Fibroblast of skin of scalp (primary cell): ENCODE results near the gene GRB2.

Experiments
- DNase-seq: peaks from one replicate; pipeline ENCODE4 v3.0.0-alpha.2; 2013

The GRB2 gene

DNA sequence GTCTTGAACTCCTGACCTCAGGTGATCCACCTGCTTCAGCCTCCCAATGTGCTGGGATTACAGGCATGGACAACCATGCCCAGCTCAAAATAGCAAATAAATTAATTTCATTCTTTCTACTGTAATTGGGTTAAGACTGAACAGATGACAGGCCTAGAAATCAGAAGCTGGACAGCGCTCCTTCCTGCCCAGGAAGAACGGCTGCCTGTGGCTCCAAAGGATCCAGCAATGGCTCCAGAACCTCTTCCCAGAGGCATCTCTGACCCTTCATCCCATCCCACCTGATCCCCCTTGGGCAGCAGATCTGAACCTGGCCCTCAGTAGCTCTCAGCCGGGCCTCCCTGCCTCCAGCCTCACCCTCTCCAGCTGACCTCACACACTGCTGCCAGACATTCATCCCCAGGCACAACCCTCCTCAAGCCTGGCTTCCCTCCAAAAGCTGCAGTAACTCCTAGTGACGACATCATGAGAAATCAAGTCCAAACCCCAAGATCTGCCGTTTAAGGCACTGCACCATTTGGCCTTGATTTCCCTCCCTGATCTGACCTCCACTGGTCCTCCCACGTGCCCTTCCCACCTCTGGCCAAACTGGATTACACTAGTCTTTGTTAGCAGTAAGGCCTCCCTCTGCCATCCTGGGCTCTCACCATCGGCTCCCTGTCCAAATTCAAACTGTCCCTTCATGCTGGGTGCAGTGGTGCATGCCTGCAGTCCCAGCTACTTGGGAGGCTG, 131.3 kb downstream of the GRB2 start:
- DNase-seq = peak; percentile 49

DNA sequence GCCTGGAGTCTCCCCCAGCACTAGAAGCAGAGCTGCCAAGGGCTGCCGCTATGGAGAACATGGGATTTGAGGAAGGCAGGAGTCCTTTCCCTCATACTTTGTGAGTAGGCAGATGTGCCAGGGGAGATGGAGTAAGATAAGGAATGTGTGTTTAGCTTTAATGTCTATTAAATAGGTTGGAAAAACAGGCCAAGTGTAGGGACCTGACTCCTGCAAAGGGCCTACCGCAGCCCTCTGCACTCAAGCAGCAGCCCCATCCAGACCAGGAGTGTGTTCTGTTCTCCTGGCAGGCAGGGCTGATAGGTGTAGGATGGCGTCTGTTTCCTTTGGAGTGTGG, 132.7 kb downstream of the GRB2 start:
- no peak for DNase-seq

DNA sequence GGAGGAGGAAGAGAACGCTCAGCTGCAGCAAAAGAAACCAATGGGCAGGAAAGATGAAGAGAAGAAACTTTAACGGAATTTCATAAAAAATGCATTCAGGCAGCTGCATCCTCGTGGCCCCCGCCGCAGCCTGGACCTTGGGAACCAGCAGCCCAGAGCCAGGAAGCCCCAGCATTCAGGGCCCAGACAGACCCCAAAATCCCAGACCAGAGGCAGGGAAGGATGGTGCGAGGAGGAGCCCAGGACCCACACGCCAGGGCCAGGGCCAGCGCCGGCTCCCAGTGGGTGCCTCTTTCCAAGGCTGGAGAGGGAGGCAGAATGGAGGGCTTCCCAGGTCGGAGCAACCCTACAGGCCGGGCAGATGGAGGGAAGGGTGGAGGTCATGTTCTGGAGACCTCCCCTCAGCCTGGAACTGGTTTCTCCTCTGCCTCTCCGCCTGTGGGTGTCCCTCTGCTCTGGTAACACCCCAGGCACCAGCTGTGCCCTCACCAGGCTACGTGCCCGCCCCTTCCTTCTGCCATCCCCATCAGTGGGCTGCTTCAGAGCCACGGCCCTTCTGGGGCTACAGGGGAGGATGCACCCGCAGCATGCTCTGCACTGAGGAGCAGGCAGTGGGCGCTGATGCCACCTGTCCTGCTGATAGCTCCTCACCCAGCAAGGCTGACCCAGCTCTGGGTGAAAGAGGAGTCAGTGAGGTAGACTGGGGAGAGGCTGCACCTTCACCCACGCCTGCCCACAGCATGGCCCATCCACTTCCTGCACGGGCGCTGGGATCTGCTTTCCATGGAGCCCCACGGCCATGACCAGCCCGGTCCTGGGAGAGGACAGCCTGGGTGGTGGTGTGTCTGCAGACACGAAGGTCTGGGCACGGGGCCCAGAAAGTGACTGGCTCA, 133.3 kb downstream of the GRB2 start:
- peak; percentile 15 for DNase-seq

DNA sequence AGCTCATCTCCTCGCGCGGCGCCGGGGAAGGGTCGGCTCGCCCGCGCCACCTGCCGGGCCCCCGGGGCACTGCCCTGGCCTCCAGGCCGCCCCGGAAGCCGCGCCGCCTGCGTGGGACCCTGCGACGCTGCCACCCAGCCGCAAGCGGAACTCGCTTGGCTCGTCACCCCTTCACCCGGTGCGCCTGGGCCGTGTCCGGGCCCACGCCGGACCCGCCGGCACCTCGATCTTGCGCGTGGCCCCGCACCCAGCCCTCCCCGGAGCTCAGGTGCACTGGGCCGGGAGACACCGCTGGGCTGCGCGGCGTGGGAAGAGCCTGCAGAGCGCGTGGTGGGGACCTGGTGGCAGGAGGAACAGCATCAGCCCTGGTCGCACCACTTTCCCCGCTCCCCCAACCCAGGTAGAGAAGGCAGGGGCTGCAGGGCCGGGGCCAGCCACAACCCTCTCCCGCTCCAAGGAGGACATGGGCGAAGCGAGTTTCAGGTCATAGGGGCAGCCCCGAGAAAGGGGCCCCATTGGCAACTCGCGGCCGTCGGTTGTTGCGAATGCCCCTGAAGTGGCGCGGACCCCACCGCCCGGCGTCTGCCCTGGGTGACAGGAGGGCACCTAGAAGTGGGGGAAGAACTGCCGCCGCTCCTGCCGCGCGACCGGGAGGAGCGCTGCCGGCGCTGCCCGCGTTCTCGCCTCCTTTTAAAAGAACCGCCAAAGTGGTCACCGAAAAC, 134.1 kb downstream of the GRB2 start:
- peak; percentile 73 for DNase-seq

DNA sequence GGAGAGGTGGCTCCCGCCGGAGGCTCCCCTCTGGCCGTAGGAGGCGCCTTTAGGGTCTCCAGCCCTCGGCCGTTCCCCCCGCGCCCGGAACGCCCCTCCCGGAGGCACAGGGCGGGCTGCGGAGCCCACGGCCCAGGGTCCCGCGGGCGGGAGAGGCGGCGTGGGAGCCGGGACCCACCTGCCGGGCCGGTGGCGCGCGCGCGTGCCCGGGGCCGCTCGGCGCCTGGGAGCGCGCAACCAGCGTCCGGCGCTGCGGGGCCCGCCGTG, 134.6 kb downstream of the GRB2 start, which contains the start of gene MIF4GD:
TSS of gene MIF4GD (minus strand) at position 266 of the 267 bp plus-strand sequence. CDS start 1,036 bp downstream, outside the sequence.
- DNase-seq = no peak

DNA sequence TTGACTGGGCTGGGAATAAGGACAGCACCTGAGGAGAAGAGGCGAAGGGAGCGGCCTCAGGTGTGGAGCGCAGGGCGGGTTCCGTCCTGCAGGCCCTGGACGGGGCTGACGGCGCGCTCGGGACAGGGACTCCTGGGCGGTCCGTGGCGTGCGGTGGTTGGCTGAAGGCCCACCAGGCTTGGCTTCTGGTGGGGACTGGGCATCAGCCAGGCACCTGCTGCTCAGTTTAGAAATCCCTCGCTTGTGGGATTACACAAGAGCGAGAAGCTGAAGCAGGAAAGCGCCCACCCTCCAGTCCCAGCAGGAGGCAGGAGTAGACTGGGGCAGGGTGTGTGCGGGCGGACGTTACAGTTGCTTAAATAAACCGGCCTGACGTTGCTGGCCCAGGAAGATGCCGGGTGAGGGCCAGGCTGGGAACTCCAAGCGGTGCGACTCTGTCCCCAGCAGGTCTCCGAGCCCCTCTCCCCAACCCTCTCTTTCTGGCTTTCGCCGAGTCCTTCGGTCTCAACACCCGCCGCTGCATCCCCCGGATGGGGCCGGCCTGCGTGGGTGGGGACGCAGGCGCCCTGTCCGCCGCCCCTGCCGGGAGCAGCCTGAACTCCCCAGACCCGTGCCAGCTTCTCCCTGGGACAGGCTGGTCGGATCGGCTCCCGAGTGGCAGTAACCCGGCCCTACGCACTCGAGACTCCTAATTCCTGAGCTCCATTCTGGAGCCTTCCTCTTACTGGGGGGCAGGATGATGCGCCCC, 135.1 kb downstream of the GRB2 start:
- DNase-seq = peak; percentile 57

DNA sequence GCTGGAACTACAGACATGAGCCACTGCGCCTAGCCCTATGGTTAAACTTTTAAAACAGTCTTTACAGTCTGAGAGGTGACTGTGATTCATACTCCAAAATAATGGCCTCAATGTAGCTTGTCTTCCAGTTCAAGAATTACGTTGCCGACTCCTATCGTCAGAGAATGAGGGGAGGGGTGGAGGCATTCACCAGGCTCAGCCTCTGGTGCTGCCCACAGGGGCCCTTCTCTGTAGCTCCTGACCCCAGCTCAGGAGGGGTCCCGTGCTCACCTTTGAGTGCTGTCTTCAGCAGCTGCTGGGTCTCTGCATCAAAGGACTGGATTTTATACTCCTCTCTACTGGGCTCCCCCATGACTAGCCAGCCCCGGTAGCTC, 135.6 kb downstream of the GRB2 start:
- DNase-seq = no peak
